Occipital lobe (tissue), 2 donors: ENCODE measurements around the gene EMC8. TPM values are rescaled to one million over a fixed set of nuclear protein-coding genes. Genes with fewer than 3 reads are reported as not detected.
"Not testable (repeated sequence)": the region's sequence is repeated elsewhere in the genome, so short reads cannot be mapped to it uniquely, and the experiment has no call there.

Experiments
- DNase-seq: peaks from one replicate; lab custom pipeline; 2025; lab: John Stamatoyannopoulos, UW
- total RNA-seq: library from RNA; depleted of rRNA; stranded (reverse); fragments of >200 nt; gene quantifications from one replicate; pipeline ENCODE4 v1.2.3, GENCODE V29; 2014

Gene EMC8
- total RNA-seq, 1 donor from 2014 or later, result 15.0 TPM

GRCh38 chr16:85835227-85835751, 35.9 kb upstream of the EMC8 start:
- no peak for DNase-seq

GRCh38 chr16:85834741-85835140, 35.4 kb upstream of the EMC8 start:
- DNase-seq, result no peak

GRCh38 chr16:85833219-85833920, 34.0 kb upstream of the EMC8 start:
- no peak for DNase-seq

DNA sequence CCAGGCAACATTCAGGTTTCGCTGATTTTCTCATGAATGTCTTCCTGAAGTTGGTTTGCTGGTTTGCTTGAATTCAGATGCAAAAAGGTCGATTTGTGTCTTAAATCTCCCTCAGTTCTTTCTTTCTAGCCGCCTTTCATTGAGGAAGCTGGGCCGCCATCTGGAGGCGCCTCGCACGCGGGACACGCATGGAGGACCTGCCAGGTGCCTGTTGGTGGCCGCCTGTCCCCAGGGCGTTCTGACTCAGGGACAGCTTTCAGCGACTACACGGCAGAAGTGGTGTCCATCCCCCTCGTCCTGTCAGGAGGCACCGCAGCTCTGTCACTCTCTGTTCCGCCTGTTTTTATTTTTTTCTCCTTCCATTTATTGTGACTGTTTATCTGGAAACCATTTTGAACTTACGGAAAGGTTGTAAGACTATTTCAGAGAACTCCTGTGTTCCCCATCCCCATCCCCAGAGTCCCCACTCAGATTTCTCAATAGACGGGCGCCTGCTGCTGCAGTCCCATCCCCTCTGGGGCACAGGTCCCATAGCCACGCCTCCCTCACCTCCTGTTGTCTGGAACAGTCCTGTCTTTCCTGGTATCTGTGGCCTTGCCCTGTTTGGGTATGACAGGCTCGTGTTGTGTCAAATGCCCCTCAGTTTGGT, 33.4 kb upstream of the EMC8 start:
- no peak for DNase-seq

GRCh38 chr16:85830821-85831220, 31.5 kb upstream of the EMC8 start:
- no peak for DNase-seq

DNA sequence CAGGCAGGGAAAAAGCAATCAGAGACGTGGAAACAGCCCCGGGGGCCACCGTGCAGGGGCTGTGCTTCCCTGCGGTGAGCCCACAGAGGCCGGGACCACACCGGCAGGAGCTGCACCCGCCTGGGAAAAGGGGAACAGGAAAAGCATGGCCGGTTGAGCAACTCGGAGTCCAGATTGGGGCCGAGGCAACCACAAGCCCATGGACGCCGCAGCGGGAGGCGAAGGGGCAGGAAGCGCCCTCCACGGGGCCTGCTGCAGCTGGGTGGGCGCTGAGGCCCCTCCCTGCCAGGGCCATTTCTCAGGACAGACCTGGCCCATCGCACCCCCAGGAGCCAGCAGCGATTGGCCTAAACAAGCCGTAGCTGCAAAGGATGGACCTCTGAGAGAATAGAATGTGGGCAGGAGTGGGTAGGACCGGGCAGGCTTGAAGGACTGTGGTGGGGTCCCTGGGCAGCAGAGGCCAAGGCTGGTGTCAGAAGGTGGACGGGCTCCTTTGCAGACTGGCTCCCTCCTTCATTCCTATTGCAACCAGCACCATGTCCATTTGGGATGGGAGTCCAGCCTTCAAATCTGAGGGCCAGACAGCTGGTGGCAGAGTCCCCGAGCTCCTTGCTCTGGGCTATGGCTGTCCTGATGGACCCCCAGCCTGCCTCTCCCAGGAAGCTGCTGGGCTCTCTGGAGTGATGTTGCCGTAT, 30.6 kb upstream of the EMC8 start:
- no peak for DNase-seq

DNA sequence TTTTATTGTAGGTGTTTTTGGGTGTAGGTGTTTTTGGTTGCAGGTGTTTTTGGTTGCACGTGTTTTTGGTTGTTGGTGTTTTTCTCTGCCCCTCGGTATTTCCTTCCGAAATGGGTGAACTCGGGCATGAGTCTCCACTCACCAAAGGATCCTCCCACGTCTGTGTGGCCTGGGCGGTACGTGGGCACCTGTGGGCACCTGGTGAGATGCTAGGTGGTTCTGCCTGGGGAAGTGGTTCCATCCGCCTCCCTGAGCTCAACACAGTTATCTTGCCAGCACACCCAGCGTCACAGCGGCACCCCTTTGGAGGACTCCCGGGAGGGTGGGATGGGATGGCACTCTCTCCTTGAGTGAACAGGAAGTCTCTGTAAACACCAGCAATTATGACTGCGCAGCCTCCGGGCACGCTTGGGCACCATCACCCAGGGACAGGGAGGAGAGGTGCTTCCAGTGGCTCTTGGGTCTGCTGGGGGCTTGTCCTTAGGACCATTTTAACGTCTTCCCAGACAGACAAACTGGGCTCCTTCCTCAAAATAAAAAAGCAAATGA, 29.9 kb upstream of the EMC8 start:
- no peak for DNase-seq

DNA sequence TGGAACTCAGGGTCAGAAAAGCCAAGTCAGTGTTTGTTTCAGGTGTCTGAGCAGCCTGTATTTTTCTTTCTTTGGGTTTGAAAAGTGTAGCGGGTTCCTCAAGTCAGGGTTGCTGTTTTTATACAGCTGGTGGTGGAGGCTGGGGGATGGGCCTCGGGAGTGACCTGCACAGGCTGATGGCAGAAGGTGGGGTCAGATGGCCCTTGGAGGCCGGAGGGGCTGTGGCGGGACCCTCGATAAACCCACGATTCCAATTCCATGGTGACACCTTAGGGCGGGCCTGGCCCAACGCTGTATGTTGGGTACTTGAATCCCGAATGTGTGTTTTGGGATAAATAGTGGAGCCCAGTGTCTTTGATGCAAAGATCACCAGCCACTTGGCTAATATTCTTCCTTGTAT, 28.8 kb upstream of the EMC8 start:
- no peak for DNase-seq

GRCh38 chr16:85826686-85827247, 27.4 kb upstream of the EMC8 start:
- no peak for DNase-seq

DNA sequence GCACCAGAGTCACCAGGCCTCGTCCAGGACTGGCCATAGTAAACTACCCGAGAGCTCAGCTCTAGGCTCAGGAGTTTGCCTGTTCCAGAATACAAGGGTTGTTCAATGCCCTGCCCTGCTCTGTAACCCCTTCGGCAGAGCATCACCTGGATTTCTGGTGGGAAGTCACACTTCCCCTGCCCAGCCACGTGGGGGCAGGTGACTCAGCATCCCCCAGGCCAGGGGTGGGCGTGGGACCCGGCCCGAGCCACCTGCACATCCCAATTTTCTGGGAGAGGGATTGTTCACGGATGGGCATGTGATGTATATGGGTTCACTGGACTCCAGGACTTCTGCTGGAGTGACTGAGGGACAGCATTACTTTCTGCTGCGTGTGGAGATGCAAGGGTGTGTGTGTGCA, 26.0 kb upstream of the EMC8 start:
- DNase-seq, result no peak

GRCh38 chr16:85824161-85825135, 25.1 kb upstream of the EMC8 start:
- no peak for DNase-seq

DNA sequence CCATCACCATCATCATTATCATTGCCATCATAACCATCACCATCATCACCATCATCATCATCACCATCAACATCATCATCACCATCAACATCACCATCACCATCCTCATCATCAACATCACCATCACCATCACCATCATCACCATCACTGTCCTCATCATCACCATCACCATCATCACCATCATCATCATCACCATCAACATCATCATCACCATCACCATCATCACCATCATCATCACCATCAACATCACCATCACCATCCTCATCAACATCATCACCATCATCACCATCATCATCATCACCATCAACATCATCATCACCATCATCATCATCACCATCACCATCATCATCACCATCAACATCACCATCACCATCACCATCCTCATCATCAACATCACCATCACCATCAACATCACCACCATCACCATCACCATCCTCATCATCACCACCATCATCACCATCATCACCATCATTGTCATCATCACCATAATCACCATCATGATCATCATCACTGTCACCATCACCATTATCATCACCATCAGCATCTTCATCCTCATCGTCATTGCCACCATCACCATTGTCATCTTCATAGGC, 24.1 kb upstream of the EMC8 start:
- DNase-seq, result no peak

DNA sequence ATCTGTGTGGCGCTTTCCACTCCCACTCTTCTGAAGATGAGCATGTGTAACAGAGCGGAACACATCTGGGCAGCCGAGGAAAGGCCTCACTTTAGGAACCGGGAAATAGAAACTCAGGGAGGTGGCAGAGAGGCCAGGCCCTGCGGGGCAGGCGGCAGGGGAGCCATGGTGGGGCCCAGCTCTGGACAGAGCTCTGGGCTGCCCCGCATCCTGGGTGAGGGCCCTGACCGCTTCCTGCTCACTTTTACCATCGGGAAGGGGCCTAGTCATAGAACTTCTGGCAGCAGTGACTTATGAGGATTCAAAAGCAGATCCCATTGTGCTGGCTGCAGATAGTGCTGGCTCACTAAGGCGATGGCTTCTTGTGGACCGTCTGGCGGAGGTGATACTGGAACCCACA, 22.8 kb upstream of the EMC8 start:
- no peak for DNase-seq

- DNase-seq, result peak; percentile 20
These were observed 22.2 kb upstream of the EMC8 start for GRCh38 chr16:85821390-85822135.

GRCh38 chr16:85820604-85821372, 21.4 kb upstream of the EMC8 start:
- DNase-seq, result no peak

DNA sequence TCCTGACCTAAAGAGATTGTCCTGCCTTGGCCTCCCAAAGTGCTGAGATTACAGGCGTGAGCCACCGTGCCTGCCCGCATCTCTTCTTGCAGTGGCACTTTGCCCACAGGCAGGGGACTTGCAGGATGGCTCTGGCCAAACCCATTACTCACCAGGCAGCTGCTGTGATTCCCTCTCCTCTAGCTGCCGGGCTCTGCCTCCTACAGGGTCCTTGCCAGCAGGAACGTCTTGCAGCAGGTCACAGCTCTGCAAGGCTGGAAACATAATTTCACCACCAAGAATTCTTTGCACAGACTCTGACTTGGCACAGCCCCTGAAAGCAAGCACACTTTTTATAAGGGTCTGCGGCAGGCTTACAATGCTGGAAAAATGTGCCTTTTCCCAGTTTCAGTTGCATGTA, 20.4 kb upstream of the EMC8 start:
- DNase-seq, result no peak

GRCh38 chr16:85819245-85819644, 19.9 kb upstream of the EMC8 start:
- peak; percentile 33 for DNase-seq

DNA sequence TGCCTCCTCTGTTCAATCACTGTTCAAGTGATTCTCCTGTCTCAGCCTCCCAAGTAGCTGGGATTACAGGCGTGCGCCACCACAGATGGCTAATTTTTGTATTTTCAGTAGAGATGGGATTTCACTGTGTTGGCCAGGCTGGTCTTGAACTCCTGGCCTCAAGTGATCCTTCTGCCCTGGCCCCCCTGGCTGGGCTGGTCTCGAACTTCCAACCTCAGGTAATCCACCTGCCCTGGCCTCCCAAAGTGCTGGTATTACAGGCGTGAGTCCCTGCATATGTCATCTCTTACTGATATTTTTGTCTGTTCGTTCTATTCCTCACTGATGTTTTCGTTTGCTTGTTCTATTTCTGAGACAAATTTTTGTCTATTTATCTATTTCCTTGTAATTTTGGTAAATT, 17.9 kb upstream of the EMC8 start:
- DNase-seq, result not testable (repeated sequence)

- no peak for DNase-seq
These were observed 16.8 kb upstream of the EMC8 start for GRCh38 chr16:85816159-85816558.
